ENCODE measurements around the gene CACNB2.

The CACNB2 gene

GRCh38 chr10:18293536-18294510 lies 153.6 kb downstream of the CACNB2 start:
- no peak overlapping the region for H3K4me3 ChIP-seq (ENCODE audit: low read length)
- no peak for DNase-seq (ENCODE audit: low read depth)
- TF ChIP-seq, protein P1, sequence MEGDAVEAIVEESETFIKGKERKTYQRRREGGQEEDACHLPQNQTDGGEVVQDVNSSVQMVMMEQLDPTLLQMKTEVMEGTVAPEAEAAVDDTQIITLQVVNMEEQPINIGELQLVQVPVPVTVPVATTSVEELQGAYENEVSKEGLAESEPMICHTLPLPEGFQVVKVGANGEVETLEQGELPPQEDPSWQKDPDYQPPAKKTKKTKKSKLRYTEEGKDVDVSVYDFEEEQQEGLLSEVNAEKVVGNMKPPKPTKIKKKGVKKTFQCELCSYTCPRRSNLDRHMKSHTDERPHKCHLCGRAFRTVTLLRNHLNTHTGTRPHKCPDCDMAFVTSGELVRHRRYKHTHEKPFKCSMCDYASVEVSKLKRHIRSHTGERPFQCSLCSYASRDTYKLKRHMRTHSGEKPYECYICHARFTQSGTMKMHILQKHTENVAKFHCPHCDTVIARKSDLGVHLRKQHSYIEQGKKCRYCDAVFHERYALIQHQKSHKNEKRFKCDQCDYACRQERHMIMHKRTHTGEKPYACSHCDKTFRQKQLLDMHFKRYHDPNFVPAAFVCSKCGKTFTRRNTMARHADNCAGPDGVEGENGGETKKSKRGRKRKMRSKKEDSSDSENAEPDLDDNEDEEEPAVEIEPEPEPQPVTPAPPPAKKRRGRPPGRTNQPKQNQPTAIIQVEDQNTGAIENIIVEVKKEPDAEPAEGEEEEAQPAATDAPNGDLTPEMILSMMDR (IDR thresholded peaks at IDR 0.05; ENCODE audit: insufficient read depth, low read depth, low read length, missing control alignments) = no peak

DNA sequence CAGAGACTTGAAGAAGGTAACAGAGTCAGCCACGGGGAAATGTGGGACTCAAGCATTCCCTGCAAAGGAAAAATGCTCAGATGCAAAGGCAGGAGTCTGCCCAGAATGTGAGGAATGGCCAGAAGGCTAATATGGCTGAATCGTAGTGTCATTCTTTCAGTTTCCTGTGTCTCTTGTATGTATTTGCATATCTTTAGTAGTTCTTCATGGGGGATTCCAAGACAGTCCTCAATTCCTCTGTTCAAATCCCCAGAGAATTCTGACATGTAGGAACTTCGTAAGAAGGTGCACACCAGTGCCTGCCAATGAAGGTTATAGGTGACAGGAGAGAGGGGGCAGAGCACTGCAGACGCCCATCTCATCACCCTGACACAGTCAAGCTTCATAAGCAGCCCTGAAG lies 154.4 kb downstream of the CACNB2 start:
- TF ChIP-seq, protein P1 (IDR thresholded peaks at IDR 0.05; ENCODE audit: insufficient read depth, low read depth, low read length, missing control alignments) = no peak
- no peak overlapping the region for H3K4me3 ChIP-seq (ENCODE audit: low read length)
- no peak for DNase-seq (ENCODE audit: low read depth)

GRCh38 chr10:18297659-18298058 lies 157.4 kb downstream of the CACNB2 start:
- TF ChIP-seq, protein P1 (IDR thresholded peaks at IDR 0.05; ENCODE audit: insufficient read depth, low read depth, low read length, missing control alignments) = no peak
- no peak overlapping the region for H3K4me3 ChIP-seq (ENCODE audit: low read length)
- no peak for DNase-seq (ENCODE audit: low read depth)

DNA sequence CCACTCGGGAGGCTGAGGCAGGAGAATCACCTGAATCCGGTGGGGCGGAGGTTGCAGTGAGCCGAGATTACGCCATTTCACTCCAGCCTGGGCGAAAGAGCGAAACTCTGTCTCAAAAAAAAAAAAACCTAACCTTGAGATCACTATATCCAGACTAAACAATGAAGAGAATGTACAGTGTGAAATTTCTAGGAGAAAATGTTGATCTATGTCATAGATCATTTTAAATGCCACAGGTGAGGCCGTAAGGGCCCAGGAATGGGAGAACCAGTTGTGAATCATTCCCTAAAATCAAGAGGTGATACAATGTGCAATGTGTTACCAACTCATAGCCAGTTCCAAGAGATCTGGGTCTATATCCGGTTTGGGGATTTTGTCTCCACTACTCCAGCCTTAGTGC lies 158.0 kb downstream of the CACNB2 start:
- H3K4me3 ChIP-seq (ENCODE audit: low read length) = no peak overlapping the region
- DNase-seq (ENCODE audit: low read depth) = no peak
- TF ChIP-seq, protein P1 (IDR thresholded peaks at IDR 0.05; ENCODE audit: insufficient read depth, low read depth, low read length, missing control alignments) = no peak

DNA sequence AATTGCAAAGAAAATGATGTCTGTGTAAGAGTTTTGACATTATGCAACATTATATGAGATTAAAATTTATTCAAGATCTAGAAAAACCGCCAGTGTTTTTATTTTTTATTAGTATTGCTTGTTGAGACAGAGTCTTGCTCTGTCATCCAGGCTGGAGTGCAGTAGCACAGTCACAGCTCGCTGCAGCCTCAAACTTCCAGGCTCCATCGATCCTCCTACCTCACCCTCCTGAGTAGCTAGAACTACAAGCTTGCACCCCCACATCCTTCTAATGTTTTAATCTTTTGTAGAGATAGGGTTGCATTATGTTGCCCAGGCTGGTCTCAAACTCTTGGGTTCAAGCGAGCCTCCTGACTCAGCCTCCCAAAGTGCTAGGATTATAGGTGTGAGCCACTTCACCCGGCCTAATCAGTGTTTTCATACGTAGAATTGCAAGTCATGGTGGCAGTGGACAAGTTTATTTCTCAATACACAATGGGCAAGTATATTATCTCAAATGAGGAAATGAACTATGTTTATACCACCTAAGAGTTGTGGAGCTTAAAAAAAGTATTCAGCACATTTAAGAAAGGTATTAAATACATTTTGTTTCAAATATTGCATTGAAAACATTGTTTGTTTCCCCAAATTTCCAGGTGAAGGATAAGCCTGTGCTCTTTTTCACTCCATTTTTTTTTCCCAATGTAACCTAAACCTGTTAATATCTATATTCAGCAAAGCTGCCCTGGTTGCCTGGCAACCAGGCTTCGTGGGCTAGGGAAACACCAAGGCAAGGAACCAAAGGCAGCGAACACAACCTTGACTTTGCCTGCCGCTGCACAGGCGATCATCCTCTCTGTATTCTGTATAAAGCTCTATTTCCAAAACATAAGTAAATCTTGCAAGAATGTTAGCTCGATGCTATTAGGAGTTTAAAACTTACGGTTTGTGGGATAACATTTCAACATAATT lies 163.9 kb downstream of the CACNB2 start:
- TF ChIP-seq, protein P1 (IDR thresholded peaks at IDR 0.05; ENCODE audit: insufficient read depth, low read depth, low read length, missing control alignments) = no peak
- no peak overlapping the region for H3K4me3 ChIP-seq (ENCODE audit: low read length)
- DNase-seq (ENCODE audit: low read depth) = no peak

DNA sequence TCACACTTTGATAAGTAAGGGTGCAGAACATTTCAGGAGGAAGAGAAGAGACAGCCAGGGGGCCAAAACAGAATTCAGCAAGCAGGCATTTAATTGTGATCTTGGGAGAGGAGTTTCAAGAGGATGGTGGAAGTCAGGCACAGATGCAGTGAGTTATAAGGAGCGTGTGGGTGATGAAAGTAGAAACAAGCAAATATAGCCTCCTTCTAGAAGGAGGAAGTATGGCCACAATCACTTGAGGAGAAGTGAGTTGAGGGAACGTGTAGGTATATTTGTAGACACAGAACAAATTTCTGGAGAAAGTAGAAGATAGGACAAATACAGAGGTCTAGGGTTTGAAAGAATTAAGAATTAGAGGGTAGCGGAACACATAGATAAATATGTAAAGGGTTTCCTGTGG lies 165.8 kb downstream of the CACNB2 start:
- no peak overlapping the region for H3K4me3 ChIP-seq (ENCODE audit: low read length)
- DNase-seq (ENCODE audit: low read depth) = no peak
- TF ChIP-seq, protein P1 (IDR thresholded peaks at IDR 0.05; ENCODE audit: insufficient read depth, low read depth, low read length, missing control alignments) = no peak

All from epithelial cell of esophagus (primary cell).